Right renal cortex interstitium (tissue), 3 donors: Measurements from ENCODE around the gene HTR3A. TPM values are rescaled to one million over a fixed set of nuclear protein-coding genes. Genes with fewer than 3 reads are reported as not detected.
A peak's percentile ranks its signal among the peaks of the same experiment; 100 is the strongest.

Experiments
- DNase-seq, 3 donors: peaks; one replicate each; pipeline ENCODE4 v3.0.0-alpha.2; 2013; ENCODE audit warnings: low read depth in 3 of 3, low spot score in 2 of 3
- polyA plus RNA-seq, 3 donors: library from polyadenylated mRNA; unstranded; fragments of 120-200 nt; gene quantifications; one replicate each; pipeline ENCODE4 v1.2.1, GENCODE V29; 2013; ENCODE audit not compliant: insufficient read length in 3 of 3

The HTR3A gene
- polyA plus RNA-seq, 3 donors: 0.13 TPM; not detected in 2

- DNase-seq: no peak
Measured at GRCh38 chr11:114015117-114015516, 40.2 kb downstream of the HTR3A start.

DNA sequence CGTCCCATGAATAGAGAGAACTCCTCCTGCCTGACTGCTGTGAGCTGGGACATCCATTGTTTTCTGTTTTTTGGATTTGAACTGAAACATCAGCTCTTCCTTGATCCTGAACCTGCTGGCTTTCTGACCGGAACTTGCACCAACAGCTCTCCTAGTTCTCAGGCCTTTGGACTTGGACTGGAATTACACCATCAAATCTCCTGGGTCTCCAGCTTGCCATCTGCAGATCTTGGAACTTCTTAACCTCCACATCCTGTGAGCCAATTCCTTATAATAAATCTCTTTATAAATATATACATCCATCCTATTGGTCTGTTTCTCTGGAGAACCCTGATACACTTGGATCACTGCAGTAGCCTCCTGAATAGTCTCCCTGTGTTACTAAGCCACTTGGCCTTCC, 42.1 kb downstream of the HTR3A start:
- DNase-seq: no peak

DNA sequence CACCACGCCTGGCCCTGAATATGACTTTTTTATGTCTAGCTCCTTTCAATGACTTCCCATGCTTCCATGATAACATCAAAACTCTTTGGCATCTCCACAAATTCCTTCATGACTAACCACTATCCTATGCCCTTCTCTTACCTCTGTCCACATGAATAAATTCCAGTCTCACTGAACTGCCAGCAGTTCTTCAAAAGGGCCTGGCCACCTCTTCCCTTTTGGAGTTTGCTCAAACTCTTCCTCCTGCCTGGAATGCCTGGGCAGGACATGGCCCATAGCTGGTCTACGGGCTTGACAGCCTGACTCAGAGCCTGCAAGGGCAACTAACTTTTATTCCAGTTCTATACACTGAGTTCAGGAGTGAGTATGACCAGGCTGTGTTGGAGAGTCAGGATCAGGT, 42.8 kb downstream of the HTR3A start:
- DNase-seq: no peak

- no peak for DNase-seq
Measured at GRCh38 chr11:114019046-114019445, 44.1 kb downstream of the HTR3A start.

DNA sequence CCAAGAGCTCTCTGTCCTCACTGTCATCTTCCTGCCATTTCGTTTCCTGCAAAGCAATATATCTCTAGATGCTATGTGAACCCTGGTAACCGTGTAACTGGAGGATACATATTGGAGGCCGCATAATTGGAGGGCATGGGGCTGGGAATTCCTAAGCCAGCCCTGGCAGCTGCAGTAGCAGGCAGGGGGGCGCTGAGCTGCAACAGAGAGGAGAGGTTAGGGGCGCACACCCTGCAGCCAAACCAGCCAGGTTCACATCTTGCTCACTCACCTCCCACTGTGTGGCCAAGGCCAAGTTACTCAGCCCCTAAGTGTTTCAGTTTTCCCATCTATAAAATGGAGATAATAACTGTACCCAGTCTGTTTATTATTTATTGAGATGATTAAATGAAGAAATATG, 44.7 kb downstream of the HTR3A start:
- DNase-seq: no peak

GRCh38 chr11:114025329-114025907, 50.5 kb downstream of the HTR3A start:
- DNase-seq: no peak

DNA sequence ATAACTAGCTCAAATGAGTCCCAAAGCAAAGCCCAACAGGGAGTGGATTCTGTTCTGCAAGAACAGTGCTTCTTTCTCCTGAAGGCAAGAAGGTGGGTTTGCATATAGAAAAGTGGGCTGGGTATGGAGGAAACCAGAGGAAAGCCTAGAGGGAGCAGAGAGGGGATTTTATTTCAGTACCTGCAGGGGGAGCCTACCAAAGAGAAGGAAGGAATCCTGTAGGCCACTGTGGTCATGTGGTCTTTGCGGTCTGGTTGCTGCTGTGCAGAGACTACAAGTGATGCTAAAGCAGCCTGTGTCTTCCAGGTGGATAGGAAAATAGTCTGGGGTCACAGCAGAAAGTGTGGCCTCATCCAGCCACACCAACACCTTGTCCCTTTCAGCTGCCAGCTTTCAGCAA, 51.4 kb downstream of the HTR3A start:
- DNase-seq: no peak

GRCh38 chr11:114027391-114027790, 52.5 kb downstream of the HTR3A start:
- DNase-seq: no peak

DNA sequence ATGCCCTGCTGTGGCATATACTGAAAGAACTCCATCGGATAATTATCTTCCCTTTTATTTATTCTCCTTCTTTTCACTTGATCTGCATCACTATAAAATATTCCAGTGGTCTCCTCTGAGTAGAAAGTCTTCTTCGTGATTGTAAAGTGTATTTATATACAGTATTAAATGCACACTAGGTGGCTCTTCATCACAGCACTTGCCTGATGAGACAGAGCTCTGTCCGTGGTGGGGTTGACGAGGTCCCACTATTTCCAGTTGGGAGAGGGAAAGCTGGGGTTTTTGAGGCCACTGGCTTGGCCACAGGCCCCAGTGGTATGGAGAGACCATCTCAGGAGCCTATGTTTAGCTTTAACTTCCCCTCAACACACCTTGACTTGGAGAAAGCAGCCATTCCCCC, 53.0 kb downstream of the HTR3A start:
- DNase-seq: no peak

DNA sequence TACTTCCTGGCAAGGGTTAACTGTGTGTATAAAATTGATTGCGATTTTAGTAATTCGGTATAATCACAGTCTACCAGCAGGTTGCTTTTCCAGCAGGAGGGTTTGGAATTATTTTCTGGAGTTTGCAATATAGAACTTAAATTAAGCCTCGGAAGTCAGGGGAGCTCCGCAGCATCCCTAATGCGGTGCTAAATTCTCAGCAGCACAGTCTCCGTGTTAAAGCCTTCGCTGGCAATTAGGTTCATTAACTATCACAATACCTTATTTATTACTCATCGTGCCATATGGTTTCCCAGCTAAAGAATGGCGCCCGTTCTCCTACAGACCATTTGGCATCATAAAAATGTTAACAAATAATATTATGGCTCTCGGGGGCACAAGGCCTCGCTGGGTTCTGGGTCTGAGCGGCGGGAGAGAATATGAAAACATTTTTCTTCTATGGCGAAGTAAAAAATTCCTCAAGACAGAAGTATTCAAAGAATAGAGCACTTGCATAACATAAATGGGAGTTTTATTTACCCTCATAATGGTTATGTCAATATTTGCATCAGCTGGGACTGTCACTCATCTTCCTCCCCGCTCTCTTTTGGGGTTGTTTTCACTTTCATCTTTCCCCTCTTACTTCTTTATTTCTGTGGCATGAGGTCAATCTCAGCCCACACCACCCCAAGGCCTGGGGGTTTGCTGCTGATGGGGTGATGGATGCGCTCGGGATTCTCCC, 56.5 kb downstream of the HTR3A start:
- DNase-seq: no peak

DNA sequence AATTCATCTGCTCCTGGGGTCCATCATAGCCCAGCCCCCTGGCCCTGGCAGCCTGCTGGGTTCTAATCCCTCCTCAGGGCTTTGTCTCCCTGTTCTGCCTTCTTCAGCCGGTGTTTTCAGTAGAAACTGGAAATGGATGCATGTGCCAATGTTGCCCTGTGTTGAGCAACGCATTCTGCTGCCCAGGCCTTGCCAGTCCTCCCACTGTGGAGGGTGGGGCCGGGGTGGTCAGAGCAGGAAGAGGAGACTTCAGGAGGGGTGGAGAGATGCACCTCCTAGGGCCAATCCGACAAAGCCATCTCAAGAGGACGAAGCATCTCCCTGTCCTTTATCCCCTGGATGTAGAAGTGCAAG, 57.0 kb downstream of the HTR3A start:
- DNase-seq: no peak

- DNase-seq: no peak
Measured at GRCh38 chr11:114033066-114033465, 58.2 kb downstream of the HTR3A start.

DNA sequence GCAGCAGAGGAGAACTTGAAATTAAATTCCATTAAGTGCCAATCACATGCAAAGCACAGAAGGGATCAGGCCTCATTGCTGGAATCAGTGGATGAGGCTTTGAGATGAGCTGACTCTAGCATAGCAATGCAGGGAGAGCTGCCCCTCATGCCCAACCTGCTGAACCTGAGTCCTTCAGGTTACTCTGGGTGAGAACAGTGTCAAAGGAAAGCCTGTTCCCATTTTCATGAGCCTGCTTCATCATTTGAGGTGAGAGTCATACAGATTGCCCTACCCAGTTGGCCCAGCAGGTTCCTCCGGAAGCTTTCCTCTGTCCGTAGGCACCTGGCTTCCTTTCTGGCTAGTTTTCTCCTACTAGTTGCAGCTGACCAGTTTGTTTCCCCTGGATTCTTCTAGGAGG, 58.7 kb downstream of the HTR3A start:
- DNase-seq: no peak

DNA sequence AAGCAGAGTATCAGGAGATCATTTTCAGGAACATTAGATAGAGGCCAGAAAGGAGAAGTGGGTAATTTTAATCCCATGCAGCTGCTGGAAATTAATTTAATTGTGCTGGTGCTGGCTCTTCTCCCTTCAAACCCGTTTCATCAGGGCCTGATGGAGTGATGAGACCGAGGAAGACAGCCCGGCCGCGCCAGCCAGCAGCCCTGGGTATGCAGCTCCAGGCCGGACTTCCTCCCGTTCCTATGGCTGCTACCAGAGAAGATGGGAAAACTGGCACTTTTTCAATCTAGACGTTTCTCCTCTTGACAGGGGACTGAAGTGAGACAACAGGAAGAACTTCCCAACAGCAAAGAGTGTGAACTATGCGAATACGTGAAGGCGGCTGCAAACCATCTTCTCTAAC, 60.0 kb downstream of the HTR3A start:
- no peak for DNase-seq

DNA sequence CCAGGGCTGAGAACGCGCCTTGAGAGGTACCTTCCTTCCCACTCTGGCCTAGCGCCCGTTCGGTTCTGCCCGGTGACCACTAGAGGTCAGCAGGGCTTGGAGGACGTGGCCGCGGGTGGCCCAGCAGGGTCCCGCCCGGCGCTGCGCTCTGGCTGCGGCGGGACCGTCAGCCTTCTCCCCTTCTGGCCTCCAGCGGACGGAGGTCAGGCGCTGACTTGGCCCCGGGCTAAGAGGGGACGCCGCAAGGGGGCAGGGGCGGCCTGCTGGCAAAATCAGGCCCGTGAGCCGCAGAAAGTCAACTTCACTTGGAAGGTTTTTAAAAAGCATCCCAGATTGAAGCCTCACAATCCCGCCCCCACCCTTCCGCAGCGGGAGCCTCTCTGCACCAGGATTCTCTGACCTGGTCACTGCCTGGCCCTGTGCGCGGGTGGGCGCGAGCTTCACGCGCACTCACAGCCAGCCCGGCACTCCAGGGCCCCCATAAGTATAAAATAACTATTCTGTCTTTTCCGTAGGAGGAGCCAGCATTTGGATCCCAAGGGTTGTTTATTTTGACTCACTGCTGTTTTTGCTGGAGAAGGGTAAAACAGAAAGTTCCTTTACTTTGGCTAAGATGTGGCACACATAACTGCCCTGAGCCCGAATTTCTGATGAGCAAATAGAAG, 61.4 kb downstream of the HTR3A start:
- DNase-seq: peak in 1 of 3 donors; percentile 49

- DNase-seq: no peak
Measured at GRCh38 chr11:114036958-114037357, 62.0 kb downstream of the HTR3A start.

DNA sequence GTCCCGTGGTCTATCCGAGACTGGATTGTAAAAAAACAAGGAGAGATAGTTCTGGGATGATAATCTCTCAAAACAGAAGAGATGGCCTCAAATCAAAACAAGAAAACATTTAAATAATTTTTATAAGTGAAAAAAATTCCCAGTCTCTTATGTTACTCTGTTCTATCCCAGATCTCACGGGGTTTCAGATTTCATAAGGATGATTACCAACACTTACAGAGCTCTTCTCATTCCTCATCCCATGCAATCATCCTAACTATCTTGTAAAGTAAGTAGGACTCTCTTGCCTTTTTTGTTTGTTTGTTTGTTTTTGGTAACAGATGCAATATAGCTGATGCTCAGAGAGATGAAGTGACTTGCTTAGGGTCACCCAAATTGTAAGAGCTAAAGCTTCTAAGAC, 64.6 kb downstream of the HTR3A start:
- no peak for DNase-seq

Other genes with a start within 250 kb of the HTR3A start
- gene ZW10, start 201.4 kb upstream of the HTR3A start, polyA plus RNA-seq: 10 to 100 TPM; 24.5 to 26.7 (median 25.3) TPM
- not detected for gene CLDN25, start 195.3 kb upstream of the HTR3A start, polyA plus RNA-seq
- gene USP28, start 99.5 kb upstream of the HTR3A start, polyA plus RNA-seq: 10 to 100 TPM; 38.2 to 48.2 (median 44.7) TPM
- under 1 TPM in 2 of 3 donors, not detected in 1; 0.08 to 0.12 TPM for gene HTR3B, start 70.3 kb upstream of the HTR3A start, polyA plus RNA-seq
- 1 to 10 TPM; 1.1 to 1.8 (median 1.4) TPM for gene ZBTB16, start 84.6 kb downstream of the HTR3A start, polyA plus RNA-seq